Urinary bladder (tissue), 4 donors: ENCODE results near the gene CLEC4D. TPM values are rescaled to one million over a fixed set of nuclear protein-coding genes. Genes with fewer than 3 reads are reported as not detected.
A peak's percentile ranks its signal among the peaks of the same experiment; 100 is the strongest.
"Not testable (repeated sequence)": the region's sequence is repeated elsewhere in the genome, so short reads cannot be mapped to it uniquely, and the experiment has no call there.

Source experiments
- DNase-seq: peaks from one replicate; pipeline ENCODE4 v3.0.0-alpha.2; 2015; ENCODE audit errors: extremely low spot score
- H3K27ac ChIP-seq: one replicate; pipeline ENCODE4 v1.5.1; 2013; ENCODE audit warnings: low read depth, mild to moderate bottlenecking, moderate library complexity
- H3K36me3 ChIP-seq: one replicate; pipeline ENCODE4 v1.6.1; 2013; ENCODE audit warnings: mild to moderate bottlenecking, moderate library complexity; ENCODE audit not compliant: insufficient read depth
- H3K4me1 ChIP-seq: one replicate; pipeline ENCODE4 v1.6.1; 2013; ENCODE audit warnings: mild to moderate bottlenecking, moderate library complexity; ENCODE audit not compliant: insufficient read depth
- H3K4me3 ChIP-seq: one replicate; pipeline ENCODE4 v1.5.1; 2013; ENCODE audit warnings: low read depth, low read length
- WGBS: extraction: QIAGEN DNeasy Blood & Tissue Kit; methylation state at CpG from one replicate; pipeline ENCODE4 v1.1.7; 2013; 5-methylcytosine and 5-hydroxymethylcytosine counted together
- polyA plus RNA-seq: library from polyadenylated mRNA; stranded (reverse); fragments of 200-250 nt; gene quantifications from one replicate; pipeline ENCODE4 v1.2.3, GENCODE V29; 2013
- total RNA-seq: library from RNA; depleted of rRNA; stranded (reverse); fragments of >200 nt; gene quantifications from one replicate; pipeline ENCODE4 v1.2.3, GENCODE V29; 2014
- donor health status: healthy with polysubstance abuse.
- donor health status: healthy.

Gene CLEC4D
- total and polyA plus RNA-seq, 2 donors: 0.19 to 0.32 TPM

DNA sequence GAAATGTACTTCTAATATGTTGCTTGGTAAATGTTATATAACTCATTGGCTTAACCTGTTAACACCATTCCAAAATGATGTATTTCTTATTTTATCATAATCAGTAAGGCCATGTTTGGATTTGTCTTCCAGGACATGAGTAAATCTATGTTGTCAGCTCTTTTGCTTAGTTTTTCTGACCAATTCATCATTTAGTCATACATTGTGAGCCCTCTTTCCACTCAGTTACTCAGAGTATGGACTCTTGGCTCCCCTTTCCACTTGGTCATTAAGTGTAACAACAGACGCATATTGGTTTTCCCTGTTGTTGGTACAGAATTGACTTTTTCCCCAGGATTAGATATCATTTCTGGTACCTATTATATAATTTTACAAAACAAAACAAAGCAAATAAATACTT, 9.0 kb upstream of the CLEC4D start:
- WGBS: 84% methylated on average over 1 of the region's 1 CpG
- H3K4me1 ChIP-seq: no peaks in the 10 kb centered on the region
- no peaks in the 10 kb centered on the region for H3K36me3 ChIP-seq
- H3K27ac ChIP-seq: no peak overlapping the region
- H3K4me3 ChIP-seq: no peak overlapping the region
- DNase-seq: no peak

DNA sequence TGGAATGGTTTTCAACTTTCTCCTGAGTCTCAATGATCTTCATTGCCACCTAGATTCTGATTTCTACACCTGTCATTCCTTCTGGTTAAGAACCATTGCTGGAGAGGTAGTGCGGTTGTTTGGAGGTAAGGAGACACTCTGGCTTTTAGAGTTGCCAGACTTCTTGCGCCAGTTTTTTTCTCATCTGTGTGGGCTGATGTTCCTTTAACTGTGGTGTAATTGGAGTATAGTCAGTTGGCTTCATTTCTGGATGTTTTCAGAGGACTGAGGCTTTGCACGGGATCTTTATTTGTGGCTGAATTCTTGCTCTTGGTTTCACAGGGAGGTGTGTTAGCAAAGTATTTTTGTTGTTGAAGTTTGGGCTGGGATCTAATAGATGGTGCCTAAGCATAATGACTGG, 5.7 kb upstream of the CLEC4D start:
- Histone ChIP-seq H3K27ac (no peak overlapping the region), H3K4me3 (no peak overlapping the region), H3K36me3 (no peaks in the 10 kb centered on the region), H3K4me1 (no peaks in the 10 kb centered on the region)
- WGBS: 77% methylated on average over 3 of the region's 3 CpGs
- DNase-seq: no peak

DNA sequence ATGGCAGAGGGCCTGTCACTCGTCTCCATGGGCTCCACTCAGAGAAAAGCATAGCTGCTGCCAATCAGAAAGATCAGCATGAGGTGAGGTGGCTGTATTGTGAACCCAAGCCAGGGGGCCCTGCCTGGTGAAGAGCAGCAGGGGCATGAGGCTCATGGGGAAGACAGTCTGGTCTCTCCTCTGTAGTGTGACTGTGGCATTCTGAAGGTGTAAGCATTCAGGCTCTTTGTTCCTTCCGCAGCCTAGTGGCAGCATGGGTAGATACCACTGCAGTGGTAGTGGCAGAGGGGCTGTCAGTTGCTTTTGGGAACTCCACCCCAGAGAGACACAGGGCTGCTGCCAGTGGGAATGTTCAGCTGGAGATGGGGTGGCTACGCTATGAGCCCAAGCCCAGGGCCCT, 5.1 kb upstream of the CLEC4D start:
- Histone ChIP-seq H3K36me3 (no peaks in the 10 kb centered on the region), H3K4me1 (no peaks in the 10 kb centered on the region), H3K4me3 (no peak overlapping the region), H3K27ac (no peak overlapping the region)
- 80% methylated on average over 3 of the region's 3 CpGs for WGBS
- DNase-seq: no peak

DNA sequence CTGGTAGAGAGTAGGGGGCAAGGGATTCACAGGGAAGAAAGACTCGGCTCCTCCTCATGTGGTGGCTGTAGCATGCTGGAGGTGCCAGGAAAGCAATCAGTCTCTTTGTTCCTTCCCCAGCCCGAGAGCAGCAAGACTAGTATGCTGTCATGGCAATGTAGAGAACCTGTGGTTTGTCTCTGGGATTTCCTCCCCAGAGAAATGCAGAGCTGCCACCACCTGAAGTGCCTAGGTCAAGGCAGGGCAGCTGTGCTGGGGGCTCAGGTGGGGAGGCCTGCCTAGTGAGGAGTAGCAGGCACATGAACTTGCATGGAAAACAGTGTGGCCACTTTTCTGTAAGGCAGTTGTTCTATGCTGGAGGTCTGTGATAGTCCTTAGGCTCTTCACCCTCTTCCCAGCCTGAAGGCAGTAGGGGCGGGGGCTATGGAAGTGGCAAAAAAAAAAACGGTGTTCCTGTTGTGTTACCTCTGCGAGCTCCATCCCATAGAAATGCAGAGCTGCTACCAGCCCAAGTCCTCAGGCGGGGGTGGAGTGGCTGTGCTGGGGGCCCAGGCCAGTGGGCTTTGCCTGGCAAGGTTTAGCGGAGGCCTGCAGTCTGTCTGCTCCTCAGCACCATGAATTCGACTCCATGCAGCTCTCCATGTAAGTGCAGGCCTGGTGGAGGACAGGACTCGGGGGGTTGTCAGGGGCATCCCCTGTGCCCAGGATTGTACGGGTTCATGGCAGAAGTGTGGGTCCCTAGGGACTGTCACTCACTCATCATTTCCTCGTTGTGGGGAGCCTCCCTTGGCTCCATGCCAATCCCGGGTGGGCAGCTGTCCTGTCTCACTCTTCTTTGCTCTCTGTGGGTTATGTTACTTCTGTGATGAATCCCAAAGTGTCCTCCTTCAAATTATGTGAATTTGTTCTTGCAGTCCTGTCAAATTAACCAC, 4.1 kb upstream of the CLEC4D start:
- no peaks in the 10 kb centered on the region for H3K4me1 ChIP-seq
- H3K4me3 ChIP-seq: no peak overlapping the region
- H3K27ac ChIP-seq: no peak overlapping the region
- no peak for DNase-seq
- no peaks in the 10 kb centered on the region for H3K36me3 ChIP-seq
- WGBS: 52% methylated on average over 12 of the region's 12 CpGs

DNA sequence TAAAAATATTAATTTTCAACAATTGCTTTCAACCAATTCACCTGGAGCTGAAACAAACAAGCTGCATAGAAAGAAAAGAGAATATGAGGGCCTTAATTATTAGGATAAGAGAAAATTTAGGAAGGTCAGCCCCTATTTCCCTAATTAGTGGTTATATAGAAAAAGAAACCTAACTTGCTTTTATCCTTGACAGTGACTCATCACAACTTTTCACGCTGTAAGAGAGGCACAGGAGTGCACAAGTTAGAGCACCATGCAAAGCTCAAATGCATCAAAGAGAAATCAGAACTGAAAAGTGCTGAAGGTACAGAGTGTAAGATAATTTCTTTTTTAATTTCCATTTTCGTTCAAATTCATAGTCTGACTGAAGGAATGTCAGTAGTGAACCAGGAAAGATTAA, 4.7 kb downstream of the CLEC4D start:
- H3K27ac ChIP-seq: no peak overlapping the region
- no peaks in the 10 kb centered on the region for H3K4me1 ChIP-seq
- H3K36me3 ChIP-seq: no peaks in the 10 kb centered on the region
- no peak for DNase-seq
- H3K4me3 ChIP-seq: no peak overlapping the region
- 64% methylated on average over 2 of the region's 2 CpGs for WGBS

DNA sequence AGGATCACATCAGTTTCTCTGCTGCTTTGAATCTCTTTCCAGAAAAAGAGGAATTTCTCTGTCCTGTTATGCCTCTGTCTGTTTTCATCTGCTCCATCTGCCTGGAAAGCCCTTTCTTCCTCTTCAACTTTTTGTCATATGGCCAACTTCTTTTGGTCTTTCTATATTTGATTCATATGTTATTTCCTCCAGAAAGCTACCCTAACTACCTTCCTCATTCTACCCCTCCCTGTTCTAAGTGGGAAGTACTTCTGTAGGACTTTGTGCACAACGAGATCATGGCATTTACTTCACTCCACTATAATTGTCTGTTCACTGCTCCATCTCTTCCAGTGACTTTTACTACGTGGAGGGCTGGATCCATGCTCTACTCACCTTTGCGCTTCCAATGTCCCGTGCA, 5.9 kb downstream of the CLEC4D start:
- 72% methylated on average over 4 of the region's 4 CpGs for WGBS

DNA sequence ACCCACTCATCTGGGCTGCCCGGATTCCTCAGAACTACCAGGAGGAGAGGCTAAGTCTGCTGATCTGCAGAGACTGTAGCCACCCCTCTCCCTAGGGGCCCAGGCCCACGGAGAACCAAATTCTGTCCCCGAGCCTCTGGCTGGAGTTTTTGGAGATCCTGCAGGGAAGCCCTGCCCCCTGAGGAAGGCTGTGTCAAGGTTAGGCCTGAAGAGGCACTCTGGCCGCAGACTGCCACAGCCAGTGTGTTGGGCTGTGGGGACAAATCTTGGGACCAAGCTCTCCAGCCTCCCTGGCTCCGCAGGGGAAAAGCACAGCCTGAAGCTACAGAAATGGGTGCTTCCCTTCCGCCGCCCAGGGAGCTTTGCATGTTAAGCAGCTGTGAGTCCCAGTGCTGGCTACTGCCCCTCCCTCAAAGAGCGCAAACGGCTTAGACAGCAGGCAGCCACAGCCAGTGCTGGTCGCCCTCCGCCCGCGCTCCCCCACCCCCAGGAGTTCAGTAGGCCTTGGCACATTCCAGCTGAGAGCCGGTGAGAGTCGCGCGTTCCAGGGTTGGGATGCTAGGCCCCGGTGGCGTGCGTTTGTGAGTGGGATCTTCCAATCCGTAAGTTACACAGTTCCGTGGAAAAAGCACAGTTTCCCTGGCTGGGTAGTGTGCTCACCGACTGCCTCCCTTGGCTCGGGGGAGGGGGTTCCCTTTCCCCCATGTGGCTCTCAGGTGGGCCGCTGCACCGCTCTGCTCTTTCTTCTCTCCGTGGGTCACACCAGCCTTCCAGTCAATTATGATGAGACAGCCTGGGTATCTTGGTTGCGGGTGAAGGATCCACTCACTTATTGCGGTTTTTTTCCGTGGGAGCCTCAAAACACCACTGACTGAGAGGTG, 14.2 kb downstream of the CLEC4D start:
- WGBS: 73% methylated on average over 30 of the region's 30 CpGs
- DNase-seq: no peak

More for the DNA sequence above, 5.9 kb downstream of the CLEC4D start:
- H3K27ac ChIP-seq: no peak overlapping the region
- H3K4me3 ChIP-seq: no peak overlapping the region
- H3K4me1 ChIP-seq: no peaks in the 10 kb centered on the region
- H3K36me3 ChIP-seq: no peaks in the 10 kb centered on the region
- no peak for DNase-seq

DNA sequence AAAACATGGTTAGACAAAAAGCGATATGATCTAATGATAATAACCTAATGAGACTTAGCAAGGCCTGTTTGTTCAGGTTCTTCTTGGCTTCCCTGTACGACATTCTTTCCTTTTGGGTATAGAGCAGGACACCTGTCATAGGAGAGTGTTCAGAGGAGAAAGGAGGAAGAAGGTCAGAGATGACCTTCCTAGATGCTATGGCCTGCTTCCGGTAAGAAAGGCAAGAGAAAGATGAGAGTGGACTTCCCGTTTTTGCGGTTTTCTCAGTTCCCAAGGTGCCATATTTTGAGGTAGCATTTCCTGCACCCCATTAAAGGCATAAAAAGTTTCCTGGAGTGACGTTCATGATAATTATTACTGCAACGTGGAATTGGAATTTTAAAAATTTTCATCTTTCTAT, 18.7 kb downstream of the CLEC4D start:
- WGBS: 78% methylated on average over 7 of the region's 7 CpGs
- Histone ChIP-seq H3K27ac (no peak overlapping the region), H3K4me1 (no peaks in the 10 kb centered on the region), H3K4me3 (no peak overlapping the region), H3K36me3 (no peaks in the 10 kb centered on the region)
- no peak for DNase-seq

More for the DNA sequence above, 14.2 kb downstream of the CLEC4D start:
- H3K4me1 ChIP-seq: no peaks in the 10 kb centered on the region
- H3K4me3 ChIP-seq: no peak overlapping the region
- H3K27ac ChIP-seq: no peak overlapping the region
- no peaks in the 10 kb centered on the region for H3K36me3 ChIP-seq

DNA sequence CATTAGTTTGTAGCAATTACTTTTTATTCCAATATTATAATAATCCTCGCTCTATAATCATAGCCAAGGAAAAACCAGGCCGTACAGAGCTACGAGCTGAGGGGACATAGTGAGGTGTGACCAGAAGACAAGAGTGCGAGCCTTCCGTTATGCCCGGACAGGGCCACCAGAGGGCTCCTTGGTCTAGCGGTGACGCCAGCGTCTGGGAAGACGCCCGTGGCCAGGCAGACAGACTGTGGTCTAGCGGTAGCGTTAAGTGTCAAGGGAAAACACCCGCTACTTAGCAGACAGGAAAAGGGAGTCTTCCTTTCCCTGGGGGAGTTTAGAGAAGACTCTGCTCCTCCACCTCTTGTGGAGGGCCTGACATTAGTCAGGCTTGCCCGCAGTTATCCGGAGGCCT, 24.5 kb downstream of the CLEC4D start:
- H3K4me1 ChIP-seq, DNase-seq, H3K4me3 ChIP-seq, H3K27ac ChIP-seq, H3K36me3 ChIP-seq: not testable (repeated sequence)
- 92% methylated on average over 14 of the region's 16 CpGs for WGBS

DNA sequence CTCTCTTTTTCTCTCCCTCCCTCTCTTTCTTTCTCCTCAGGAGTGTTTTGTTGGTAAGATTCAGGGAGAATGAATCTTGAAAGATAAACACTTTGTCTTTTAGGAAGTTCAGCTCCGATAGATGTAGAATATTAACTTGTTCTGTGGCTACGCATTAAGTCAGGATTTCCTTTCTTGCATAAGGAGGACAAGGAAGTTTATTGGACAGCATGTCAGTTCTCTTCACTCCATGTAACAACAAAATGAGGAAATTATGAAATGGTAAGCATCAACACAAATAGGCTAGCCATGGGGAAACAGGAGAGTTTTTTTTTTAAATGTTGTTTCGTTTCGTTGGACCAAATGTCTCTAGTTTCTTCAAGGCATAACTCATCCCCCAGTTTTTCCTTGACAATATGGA, 27.5 kb downstream of the CLEC4D start, which contains the start of gene CLEC4E:
CLEC4E (minus strand) TSS at position 75 of the 400 bp plus-strand sequence. CDS start 108 bp downstream, outside the sequence.
- H3K27ac ChIP-seq, H3K4me1 ChIP-seq: not testable (repeated sequence)
- WGBS: 56% methylated on average over 4 of the region's 4 CpGs

DNA sequence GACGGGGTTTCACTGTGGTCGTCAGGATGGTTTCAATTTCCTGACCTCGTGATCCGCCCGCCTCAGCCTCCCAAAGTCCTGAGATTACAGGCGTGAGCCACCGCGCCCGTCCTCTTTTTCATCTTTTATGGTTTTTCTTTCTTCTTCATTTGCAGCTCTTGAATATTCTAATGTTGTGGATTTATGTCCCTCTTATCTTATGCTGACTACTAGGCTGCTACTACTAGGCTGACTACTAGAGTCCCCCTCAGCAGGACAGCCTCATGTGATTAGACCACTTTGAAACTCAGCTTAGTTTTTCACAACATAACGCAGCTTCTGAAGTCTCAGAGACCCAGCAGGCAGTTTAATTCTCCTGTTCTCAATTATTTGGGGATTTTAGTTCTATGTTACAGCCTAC, 28.3 kb downstream of the CLEC4D start:
- no peak for DNase-seq
- Histone ChIP-seq H3K4me3 (no peak overlapping the region), H3K27ac (no peak overlapping the region), H3K36me3 (no peaks in the 10 kb centered on the region), H3K4me1 (no peaks in the 10 kb centered on the region)
- WGBS: 77% methylated on average over 10 of the region's 10 CpGs

More for the DNA sequence above, 27.5 kb downstream of the CLEC4D start, which contains the start of gene CLEC4E:
- not testable (repeated sequence) for DNase-seq, H3K4me3 ChIP-seq, H3K36me3 ChIP-seq

DNA sequence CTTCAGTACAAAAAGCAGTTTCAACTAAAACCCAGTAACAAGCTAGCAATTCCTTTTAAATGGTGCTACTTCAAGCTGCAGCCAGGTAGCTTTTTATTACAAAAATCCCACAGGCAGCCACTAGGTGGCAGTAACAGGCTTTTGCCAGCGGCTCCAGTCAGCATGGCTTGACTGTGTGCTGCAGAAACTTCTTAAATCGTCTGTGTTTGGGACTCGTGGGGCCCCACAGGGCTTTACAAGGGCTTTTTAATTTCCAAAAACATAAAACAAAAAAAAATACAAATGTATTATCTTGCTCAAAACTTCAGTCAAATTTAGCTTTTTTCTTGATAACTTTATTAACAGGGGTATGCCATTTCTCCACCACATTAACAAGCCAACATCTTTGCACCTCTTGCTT, 31.0 kb downstream of the CLEC4D start:
- no peaks in the 10 kb centered on the region for H3K4me1 ChIP-seq
- H3K36me3 ChIP-seq: no peaks in the 10 kb centered on the region
- no peak overlapping the region for H3K4me3 ChIP-seq
- WGBS: 1% methylated on average over 3 of the region's 3 CpGs
- peak; percentile 17 for DNase-seq
- H3K27ac ChIP-seq: no peak overlapping the region

DNA sequence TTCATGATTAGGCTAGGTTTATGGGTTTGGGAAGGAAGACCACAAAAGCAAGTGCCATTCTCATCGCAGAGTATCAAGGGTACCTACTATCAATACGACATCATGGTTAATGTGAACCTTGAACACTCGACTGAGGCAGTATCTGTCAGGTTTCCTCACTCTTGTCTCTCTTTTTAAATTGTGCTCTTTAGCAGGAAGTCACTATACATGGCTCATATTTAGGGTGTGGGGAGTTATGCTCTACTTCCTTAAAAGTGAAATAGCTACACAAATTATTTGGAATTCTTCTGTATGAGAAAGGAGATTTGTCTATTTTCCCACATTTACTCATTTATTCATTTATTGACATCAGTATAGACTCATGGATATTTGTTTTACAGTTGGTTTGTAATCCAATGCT, 33.3 kb downstream of the CLEC4D start:
- H3K4me1 ChIP-seq: no peaks in the 10 kb centered on the region
- H3K4me3 ChIP-seq: no peak overlapping the region
- no peak for DNase-seq
- WGBS: 74% methylated on average over 3 of the region's 3 CpGs
- no peak overlapping the region for H3K27ac ChIP-seq
- no peaks in the 10 kb centered on the region for H3K36me3 ChIP-seq
